Activated effector memory CD4-positive, alpha-beta T cell treated with Interleukin-2 at 50 U/mL for 16 hours (primary cell): ENCODE measurements around the gene PRSS27.
"Not testable (repeated sequence)": the region's sequence is repeated elsewhere in the genome, so short reads cannot be mapped to it uniquely, and the experiment has no call there.

Source experiments
- DNase-seq: peaks from one replicate; pipeline ENCODE4 v3.0.0-alpha.2; 2020

PRSS27 gene

GRCh38 chr16:2670017-2670416, 50.0 kb downstream of the PRSS27 start:
- peak; percentile 51 for DNase-seq

- DNase-seq: not testable (repeated sequence)
Observed at GRCh38 chr16:2669587-2669986, 50.4 kb downstream of the PRSS27 start.

- DNase-seq: not testable (repeated sequence)
Observed at GRCh38 chr16:2666671-2667070, 53.4 kb downstream of the PRSS27 start.

- DNase-seq: no peak
Observed at GRCh38 chr16:2664574-2664982, 55.4 kb downstream of the PRSS27 start.

GRCh38 chr16:2663553-2664546, 56.2 kb downstream of the PRSS27 start:
- DNase-seq: no peak
